ENCODE measurements around the gene EIF3D.

DNA sequence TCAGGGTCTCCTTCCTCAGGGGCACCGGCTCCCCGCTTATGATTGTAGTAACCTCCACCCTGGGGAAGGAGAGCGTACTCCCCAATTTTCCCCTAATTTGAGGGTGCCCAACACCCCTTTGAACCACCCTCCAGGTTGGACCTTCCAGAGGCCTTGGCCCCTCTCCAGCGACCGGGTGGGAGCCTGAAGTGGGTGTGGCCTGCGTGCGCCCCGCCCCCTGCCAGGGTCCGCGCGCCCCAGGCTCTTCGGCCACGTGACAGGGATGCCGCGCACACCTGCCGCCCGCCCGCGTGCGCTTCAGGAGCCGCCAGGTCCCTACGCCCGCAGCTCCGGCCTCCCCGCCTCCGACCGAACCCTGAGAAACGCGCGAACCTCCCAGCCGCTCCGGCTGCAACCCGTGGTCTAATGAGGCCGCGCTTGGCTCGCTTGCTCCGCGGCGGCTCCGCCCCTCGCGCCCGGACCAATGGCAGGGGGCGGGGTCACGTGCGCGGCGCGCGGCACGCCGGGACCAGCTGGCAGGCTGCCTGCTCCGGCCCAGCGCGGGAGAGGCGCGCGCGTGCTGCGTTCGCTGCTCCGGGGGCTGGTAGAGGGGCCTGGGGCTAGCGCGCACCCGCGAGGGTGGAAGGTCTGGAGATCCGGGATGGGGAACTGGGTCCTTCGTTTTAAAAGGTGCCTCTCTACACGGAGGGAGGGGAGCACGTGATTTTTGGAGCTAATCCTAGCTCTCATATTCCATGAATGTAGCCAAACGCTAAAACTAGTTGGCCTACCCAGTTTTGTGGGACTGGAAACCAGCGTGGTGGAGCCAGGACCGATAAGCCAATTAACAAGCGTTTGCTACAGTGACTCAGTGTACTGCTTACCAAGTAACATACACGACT lies 22.1 kb downstream of the EIF3D start, which contains the start of gene FOXRED2:
- TF ChIP-seq GATA3 (IDR thresholded peaks at IDR 0.05; ENCODE audit: low read depth, low read length) (no peak), GATA2 (IDR thresholded peaks at IDR 0.05; ENCODE audit: low read depth, low read length) (no peak)

Data from SH-SY5Y (cell line).